Karpas-422 (cell line): ENCODE data around the gene DHX34. TPM values are rescaled to one million over a fixed set of nuclear protein-coding genes. Genes with fewer than 3 reads are reported as not detected.
"Not testable (repeated sequence)": the region's sequence is repeated elsewhere in the genome, so short reads cannot be mapped to it uniquely, and the experiment has no call there.

Experiments used
- DNase-seq: peaks from one replicate; pipeline ENCODE4 v3.0.0-alpha.2; 2015
- H2AFZ ChIP-seq: fragments of 200-600 bp; sonication (generic); 2 replicates; pipeline ENCODE4 v1.6.1; 2014; ENCODE audit warnings: antibody characterized with exemption, low read length, mixed read lengths
- H3K27ac ChIP-seq: fragments of 200-600 bp; sonication (generic); 2 replicates; pipeline ENCODE4 v1.5.1; 2014; ENCODE audit warnings: mild to moderate bottlenecking, low read length, moderate library complexity
- H3K27me3 ChIP-seq: fragments of 200-600 bp; sonication (generic); 2 replicates; pipeline ENCODE4 v1.6.1; 2014; ENCODE audit warnings: low read length, mixed read lengths
- H3K36me3 ChIP-seq: fragments of 200-600 bp; sonication (generic); 2 replicates; pipeline ENCODE4 v1.6.1; 2014; ENCODE audit warnings: low read length, mixed read lengths; ENCODE audit not compliant: insufficient read depth
- H3K4me1 ChIP-seq: fragments of 200-600 bp; sonication (generic); 2 replicates; pipeline ENCODE4 v1.6.1; 2014; ENCODE audit warnings: mild to moderate bottlenecking, low read length, mixed read lengths
- H3K4me2 ChIP-seq: fragments of 200-600 bp; sonication (generic); 2 replicates; pipeline ENCODE4 v1.6.1; 2014; ENCODE audit warnings: low read length, low read depth, mild to moderate bottlenecking; ENCODE audit not compliant: poor library complexity, severe bottlenecking
- H3K4me3 ChIP-seq: fragments of 200-600 bp; sonication (generic); 2 replicates; pipeline ENCODE4 v1.5.1; 2014; ENCODE audit warnings: mild to moderate bottlenecking, antibody characterized with exemption, low read length, mixed read lengths
- H3K79me2 ChIP-seq: fragments of 200-600 bp; sonication (generic); 2 replicates; pipeline ENCODE4 v1.6.1; 2014; ENCODE audit warnings: mild to moderate bottlenecking, low read length, mixed read lengths
- H3K9ac ChIP-seq: fragments of 200-600 bp; sonication (generic); 2 replicates; pipeline ENCODE4 v1.6.0; 2014; ENCODE audit warnings: low read length
- H3K9me2 ChIP-seq: fragments of 200-600 bp; sonication (generic), shearing (Covaris generic); replicated peaks from 2 replicates; pipeline ENCODE4 v1.6.0; 2014; ENCODE audit warnings: mild to moderate bottlenecking, low read length, moderate library complexity; ENCODE audit not compliant: insufficient read depth
- H3K9me3 ChIP-seq: fragments of 300-700, 200-600 bp; sonication (generic); 2 replicates; pipeline ENCODE4 v1.6.1; 2014; ENCODE audit warnings: low read length, mixed read lengths
- H4K20me1 ChIP-seq: fragments of 200-600 bp; sonication (generic); 2 replicates; pipeline ENCODE4 v1.6.1; 2014; ENCODE audit warnings: mild to moderate bottlenecking, antibody characterized with exemption, low read length, low read depth; ENCODE audit not compliant: insufficient read depth
- total RNA-seq: library from RNA; depleted of rRNA; stranded (reverse); fragments of >200 nt; shearing (Covaris generic); gene quantifications from 2 replicates; pipeline ENCODE4 v1.2.3, GENCODE V29; 2014; ENCODE audit warnings: low replicate concordance

Gene DHX34
- total RNA-seq, 1 experiment from 2014 or later: 17.4 TPM

GRCh38 chr19:47411696-47412095 lies 62.6 kb downstream of the DHX34 start:
- not testable (repeated sequence) for H4K20me1 ChIP-seq, H3K4me3 ChIP-seq, H3K27me3 ChIP-seq, DNase-seq, H3K9ac ChIP-seq, H3K79me2 ChIP-seq, H3K4me1 ChIP-seq, H3K36me3 ChIP-seq, H2AFZ ChIP-seq, H3K9me3 ChIP-seq, H3K9me2 ChIP-seq, H3K4me2 ChIP-seq, H3K27ac ChIP-seq

DNA sequence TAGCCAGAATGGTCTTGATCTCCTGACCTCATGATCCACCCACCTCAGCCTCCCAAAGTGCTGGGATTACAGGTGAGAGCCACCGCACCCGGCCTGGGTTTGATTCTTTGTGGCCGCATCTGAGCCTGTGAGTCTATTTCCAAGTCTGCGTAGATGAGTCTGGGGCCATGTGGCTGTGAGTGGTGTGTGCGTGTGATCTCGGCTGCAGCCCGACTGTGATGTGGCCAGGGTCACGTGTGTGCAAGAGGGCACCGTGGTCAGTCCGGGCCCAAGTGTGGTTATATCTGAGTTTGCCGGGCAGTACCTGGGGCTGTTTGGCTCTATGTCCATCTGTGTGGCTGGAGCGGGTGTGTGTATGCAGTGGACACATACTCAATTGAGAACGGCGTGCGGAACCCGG lies 64.8 kb downstream of the DHX34 start:
- no peaks in the 10 kb centered on the region for H3K9me2 ChIP-seq
- H3K79me2 ChIP-seq: no peaks in the 10 kb centered on the region
- no peaks in the 10 kb centered on the region for H3K9me3 ChIP-seq
- no peak for DNase-seq
- H2AFZ ChIP-seq: no peak overlapping the region
- H3K4me1 ChIP-seq: no peaks in the 10 kb centered on the region
- H3K4me3 ChIP-seq: no peak overlapping the region
- no peak overlapping the region for H3K9ac ChIP-seq
- peaks cover 4% of the 10 kb centered on the region; the same call in 1 of the 2 replicates for H4K20me1 ChIP-seq
- H3K27me3 ChIP-seq: no peaks in the 10 kb centered on the region
- H3K27ac ChIP-seq: no peak overlapping the region
- H3K36me3 ChIP-seq: no peaks in the 10 kb centered on the region
- no peak overlapping the region for H3K4me2 ChIP-seq

DNA sequence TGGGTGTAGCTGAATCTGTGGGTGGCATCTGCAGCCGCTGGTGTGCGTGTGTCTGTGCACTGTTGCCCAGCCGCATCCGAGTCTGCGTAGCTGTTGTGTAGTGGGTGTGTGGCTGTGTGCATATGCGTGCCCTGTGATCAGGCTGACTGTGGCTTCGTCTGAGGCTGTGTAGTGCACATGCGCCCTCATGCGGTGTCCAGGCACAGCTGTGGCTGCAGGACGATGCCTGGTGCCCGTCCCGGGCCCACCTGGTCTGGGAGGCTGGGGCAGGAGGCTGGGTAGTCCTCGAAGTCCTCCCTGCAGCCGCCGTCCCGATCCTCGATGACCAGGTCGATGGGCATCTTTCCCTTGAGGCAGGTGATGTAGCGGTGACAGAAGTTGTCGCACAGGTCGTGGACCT lies 65.4 kb downstream of the DHX34 start:
- peak; percentile 76 for DNase-seq
- no peak overlapping the region for H3K27ac ChIP-seq
- no peaks in the 10 kb centered on the region for H3K27me3 ChIP-seq
- H3K9me3 ChIP-seq: no peaks in the 10 kb centered on the region
- H3K9me2 ChIP-seq: no peaks in the 10 kb centered on the region
- H2AFZ ChIP-seq: no peak overlapping the region
- no peaks in the 10 kb centered on the region for H3K4me1 ChIP-seq
- H4K20me1 ChIP-seq: peaks cover 4% of the 10 kb centered on the region; the same call in 1 of the 2 replicates
- no peaks in the 10 kb centered on the region for H3K36me3 ChIP-seq
- no peak overlapping the region for H3K4me3 ChIP-seq
- H3K79me2 ChIP-seq: no peaks in the 10 kb centered on the region
- no peak overlapping the region for H3K9ac ChIP-seq
- H3K4me2 ChIP-seq: no peak overlapping the region

DNA sequence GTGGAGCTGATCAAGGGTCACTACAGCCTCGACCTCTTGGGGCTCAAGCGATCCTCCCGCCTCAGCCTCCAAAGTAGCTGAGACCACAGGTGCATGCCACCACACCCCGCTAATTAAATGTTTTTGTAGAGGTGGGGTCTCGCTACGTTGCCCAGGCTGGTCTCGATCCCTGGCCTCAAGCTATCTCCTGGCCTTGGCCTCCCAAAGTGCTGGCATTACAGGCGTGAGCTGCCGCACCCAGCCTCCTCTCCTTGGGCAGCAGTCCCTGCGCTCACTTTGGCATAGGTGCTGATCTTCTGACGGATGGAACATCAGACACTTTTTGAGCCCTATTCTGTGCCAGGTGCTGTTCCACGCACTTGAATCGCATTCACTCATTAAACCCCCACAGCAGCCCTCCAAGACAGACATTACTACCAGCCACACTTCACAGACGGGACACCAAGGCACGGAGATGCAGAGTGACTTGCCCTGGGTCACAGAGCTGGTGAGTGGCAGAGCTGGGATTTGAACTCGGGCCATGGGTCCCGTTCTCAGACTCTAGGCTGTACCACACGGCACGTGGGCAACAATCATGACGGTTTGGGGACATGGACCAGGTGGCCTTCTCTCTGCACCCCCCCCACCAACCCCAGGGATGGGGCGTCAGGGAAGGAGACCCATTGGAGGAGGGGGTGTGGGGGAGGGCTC lies 67.0 kb downstream of the DHX34 start:
- no peak for DNase-seq
- no peaks in the 10 kb centered on the region for H3K27me3 ChIP-seq

GRCh38 chr19:47416643-47416985 lies 67.5 kb downstream of the DHX34 start:
- no peak overlapping the region for H3K4me3 ChIP-seq
- H3K4me2 ChIP-seq: no peak overlapping the region
- no peak for DNase-seq
- H3K9me3 ChIP-seq: no peaks in the 10 kb centered on the region
- no peaks in the 10 kb centered on the region for H3K4me1 ChIP-seq
- H3K9ac ChIP-seq: no peak overlapping the region
- no peaks in the 10 kb centered on the region for H3K79me2 ChIP-seq
- H3K27me3 ChIP-seq: no peaks in the 10 kb centered on the region
- H3K27ac ChIP-seq: no peak overlapping the region
- H3K36me3 ChIP-seq: no peaks in the 10 kb centered on the region
- no peak overlapping the region for H2AFZ ChIP-seq
- H4K20me1 ChIP-seq: peaks cover 4% of the 10 kb centered on the region; the same call in 1 of the 2 replicates
- no peaks in the 10 kb centered on the region for H3K9me2 ChIP-seq

More for the DNA sequence above, 67.0 kb downstream of the DHX34 start:
- peaks cover 4% of the 10 kb centered on the region; the same call in 1 of the 2 replicates for H4K20me1 ChIP-seq
- no peak overlapping the region for H3K4me3 ChIP-seq
- no peak overlapping the region for H2AFZ ChIP-seq
- no peak overlapping the region for H3K9ac ChIP-seq
- no peak overlapping the region for H3K27ac ChIP-seq
- H3K4me1 ChIP-seq: no peaks in the 10 kb centered on the region
- H3K36me3 ChIP-seq: no peaks in the 10 kb centered on the region
- H3K79me2 ChIP-seq: no peaks in the 10 kb centered on the region
- H3K9me3 ChIP-seq: no peaks in the 10 kb centered on the region
- no peaks in the 10 kb centered on the region for H3K9me2 ChIP-seq
- no peak overlapping the region for H3K4me2 ChIP-seq

DNA sequence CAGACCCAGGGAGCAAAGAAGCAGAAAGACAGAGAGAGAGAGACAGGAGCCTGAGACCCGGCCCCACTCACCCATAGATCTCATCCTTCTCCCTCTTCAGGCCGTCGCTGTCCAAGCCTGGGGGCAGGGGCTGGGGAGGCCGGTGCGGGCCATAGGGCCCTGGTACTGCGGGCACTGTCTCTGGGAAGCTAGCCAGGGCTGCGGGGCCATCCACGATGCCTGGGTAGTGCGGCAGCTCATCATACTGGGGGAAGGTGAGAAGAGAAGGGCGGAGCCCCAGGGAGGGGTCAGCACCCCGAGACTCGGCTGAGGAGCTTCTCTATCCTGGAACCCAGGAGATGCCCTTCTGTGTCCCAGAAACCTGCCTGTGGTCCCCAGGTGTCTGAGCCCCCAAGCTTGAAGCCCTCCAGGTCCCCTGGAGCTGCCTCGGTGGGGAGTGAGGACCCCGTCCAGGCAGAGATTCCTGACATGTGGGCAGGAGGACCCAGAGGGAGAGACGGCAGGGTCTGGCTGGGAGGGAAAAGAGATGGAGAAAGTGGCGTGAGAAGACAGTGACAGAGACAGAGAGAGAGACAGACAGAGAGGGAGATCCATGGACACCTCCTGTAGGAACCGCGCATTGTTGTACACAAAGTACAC lies 68.1 kb downstream of the DHX34 start:
- Histone ChIP-seq H3K9me3 (no peaks in the 10 kb centered on the region), H4K20me1 (peaks cover 4% of the 10 kb centered on the region; the same call in 1 of the 2 replicates), H3K27ac (no peak overlapping the region), H2AFZ (no peak overlapping the region), H3K27me3 (no peaks in the 10 kb centered on the region), H3K36me3 (no peaks in the 10 kb centered on the region), H3K4me3 (no peak overlapping the region), H3K79me2 (no peaks in the 10 kb centered on the region), H3K4me1 (no peaks in the 10 kb centered on the region), H3K9me2 (no peaks in the 10 kb centered on the region), H3K9ac (no peak overlapping the region), H3K4me2 (no peak overlapping the region)
- DNase-seq: no peak

GRCh38 chr19:47417746-47418691 lies 68.9 kb downstream of the DHX34 start:
- peak overlapping the region; percentile 52; the same call in 1 of the 2 replicates for H3K4me3 ChIP-seq
- H3K4me2 ChIP-seq: no peak overlapping the region
- no peaks in the 10 kb centered on the region for H3K27me3 ChIP-seq
- no peak for DNase-seq
- H3K79me2 ChIP-seq: no peaks in the 10 kb centered on the region
- H2AFZ ChIP-seq: no peak overlapping the region
- H3K4me1 ChIP-seq: no peaks in the 10 kb centered on the region
- no peak overlapping the region for H3K27ac ChIP-seq
- H3K9me3 ChIP-seq: no peaks in the 10 kb centered on the region
- peaks cover 4% of the 10 kb centered on the region; the same call in 1 of the 2 replicates for H4K20me1 ChIP-seq
- H3K9me2 ChIP-seq: no peaks in the 10 kb centered on the region
- no peaks in the 10 kb centered on the region for H3K36me3 ChIP-seq
- H3K9ac ChIP-seq: 0 out of 2 replicates have a peak overlapping the region, but pooled peaks have one; percentile 50

DNA sequence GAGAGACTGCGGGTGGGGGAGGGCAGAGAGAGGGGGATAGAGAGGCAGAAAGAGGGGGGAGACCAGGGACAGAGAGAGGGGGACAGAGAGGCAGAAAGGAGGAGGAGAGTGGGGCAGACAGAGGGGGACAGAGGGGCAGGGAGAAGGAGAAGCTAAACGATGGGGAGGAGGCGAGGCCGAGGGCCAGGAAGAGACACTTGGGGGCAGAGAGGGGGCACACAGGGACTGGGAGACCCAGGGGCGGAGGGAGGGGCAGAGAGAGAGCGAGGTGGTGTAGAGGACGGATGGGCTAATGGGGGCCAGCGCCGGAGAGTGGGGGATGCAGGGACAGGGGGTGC lies 69.5 kb downstream of the DHX34 start:
- no peaks in the 10 kb centered on the region for H3K4me1 ChIP-seq
- no peak overlapping the region for H3K27ac ChIP-seq
- H3K4me2 ChIP-seq: peak overlapping the region; percentile 47
- no peaks in the 10 kb centered on the region for H3K79me2 ChIP-seq
- peak overlapping the region; percentile 52; the same call in 1 of the 2 replicates for H3K4me3 ChIP-seq
- no peaks in the 10 kb centered on the region for H3K27me3 ChIP-seq
- no peak overlapping the region for H2AFZ ChIP-seq
- H3K9ac ChIP-seq: peak overlapping the region; percentile 50; the same call in 1 of the 2 replicates
- no peaks in the 10 kb centered on the region for H3K9me2 ChIP-seq
- no peaks in the 10 kb centered on the region for H3K36me3 ChIP-seq
- no peaks in the 10 kb centered on the region for H3K9me3 ChIP-seq
- peaks cover 4% of the 10 kb centered on the region; the same call in 1 of the 2 replicates for H4K20me1 ChIP-seq
- DNase-seq: no peak
